ENCODE results near the gene HTD2.

- no peak for TF ChIP-seq ZSCAN18 (tag by site-specific recombination; IDR thresholded peaks at IDR 0.05)
- no peak for TF ChIP-seq MEIS1 (CRISPR knock-in tag; IDR thresholded peaks at IDR 0.05; ENCODE audit: borderline replicate concordance)
These were observed 39.7 kb upstream of the HTD2 start for GRCh38 chr3:58266577-58266976.

Measured in HEK293 (cell line).